Neural cell (in vitro differentiated cells): ENCODE results near the gene PLA2G4F. TPM values are rescaled to one million over a fixed set of nuclear protein-coding genes. Genes with fewer than 3 reads are reported as not detected.

Source experiments
- H2AFZ ChIP-seq: fragments of 200-600, 300-800 bp; sonication (generic), shearing (Covaris generic); 2 replicates; pipeline ENCODE4 v1.6.0; 2014; ENCODE audit warnings: low read depth, mild to moderate bottlenecking, antibody characterized with exemption, low read length, moderate library complexity
- H3F3A ChIP-seq: fragments of 200-600 bp; shearing (Covaris generic); 2 replicates; pipeline ENCODE4 v1.6.1; 2016; ENCODE audit warnings: mild to moderate bottlenecking, moderate library complexity, mixed read lengths, antibody characterized with exemption, low read length; ENCODE audit not compliant: insufficient read depth, poor library complexity, severe bottlenecking
- H3K27ac ChIP-seq: fragments of 200-600, 300-800 bp; sonication (generic), shearing (Covaris generic); 2 replicates; pipeline ENCODE4 v1.5.1; 2014; ENCODE audit warnings: mild to moderate bottlenecking, low read length, moderate library complexity
- H3K27me3 ChIP-seq: fragments of 300-800, 200-600 bp; sonication (generic), shearing (Covaris generic); 2 replicates; pipeline ENCODE4 v1.6.0; 2014; ENCODE audit warnings: mild to moderate bottlenecking, low read depth, low read length, moderate library complexity; ENCODE audit not compliant: insufficient read depth
- H3K36me3 ChIP-seq: fragments of 300-800, 200-600 bp; sonication (generic), shearing (Covaris generic); 2 replicates; pipeline ENCODE4 v1.5.1; 2014; ENCODE audit warnings: mild to moderate bottlenecking, antibody characterized with exemption, low read length, moderate library complexity; ENCODE audit not compliant: insufficient read depth
- H3K4me2 ChIP-seq: fragments of 300-800, 200-600 bp; sonication (generic), shearing (Covaris generic); 2 replicates; pipeline ENCODE4 v1.6.0; 2014; ENCODE audit warnings: mild to moderate bottlenecking, low read length
- H3K4me3 ChIP-seq: fragments of 300-800, 200-600 bp; sonication (generic), shearing (Covaris generic); 2 replicates; pipeline ENCODE4 v1.5.1; 2014; ENCODE audit warnings: mild to moderate bottlenecking, low read length, moderate library complexity
- H3K79me2 ChIP-seq: fragments of 200-600 bp; shearing (Covaris generic); replicated peaks from 2 replicates; pipeline ENCODE4 v1.6.0; 2014; ENCODE audit warnings: mild to moderate bottlenecking, low read length, moderate library complexity; ENCODE audit not compliant: insufficient read depth
- H3K9ac ChIP-seq: fragments of 300-800, 200-600 bp; sonication (generic), shearing (Covaris generic); 2 replicates; pipeline ENCODE4 v1.6.1; 2016; ENCODE audit warnings: mild to moderate bottlenecking, low read length, mixed read lengths
- H3K9me2 ChIP-seq: fragments of 200-600 bp; shearing (Covaris generic); 2 replicates; pipeline ENCODE4 v1.6.1; 2016; ENCODE audit warnings: mild to moderate bottlenecking, low read length, mixed read lengths; ENCODE audit not compliant: insufficient read depth
- H3K9me3 ChIP-seq: fragments of 200-600, 300-800 bp; sonication (generic), shearing (Covaris generic); 2 replicates; pipeline ENCODE4 v1.6.1; 2016; ENCODE audit warnings: mild to moderate bottlenecking, mixed run types, low read length, moderate library complexity, mixed read lengths
- H4K20me1 ChIP-seq: fragments of 200-600 bp; shearing (Covaris generic); 2 replicates; pipeline ENCODE4 v1.6.1; 2016; ENCODE audit warnings: mild to moderate bottlenecking, mixed run types; ENCODE audit not compliant: insufficient read depth
- EP300 ChIP-seq: fragments of 450-650 bp; conservative IDR thresholded peaks from 2 replicates; pipeline ENCODE4 v1.6.1; 2014; ENCODE audit warnings: antibody characterized with exemption, mild to moderate bottlenecking, moderate library complexity; ENCODE audit not compliant: poor library complexity, severe bottlenecking
- EZH2 ChIP-seq: fragments of 200-600, 300-800 bp; shearing (Covaris generic), sonication (generic); IDR thresholded peaks from 2 replicates; pipeline ENCODE4 v1.6.1; 2014; ENCODE audit warnings: antibody characterized with exemption, low read length, borderline replicate concordance, mild to moderate bottlenecking; ENCODE audit not compliant: insufficient read depth, poor library complexity, severe bottlenecking
- MXI1 ChIP-seq: fragments of 450-650 bp; conservative IDR thresholded peaks from 2 replicates; pipeline ENCODE4 v1.6.1; 2014; ENCODE audit warnings: antibody characterized with exemption, mild to moderate bottlenecking; ENCODE audit not compliant: poor library complexity, severe bottlenecking
- POLR2AphosphoS5 ChIP-seq: IDR thresholded peaks from 2 replicates; pipeline ENCODE4 v1.6.1; 2012
- RAD21 ChIP-seq: fragments of 450-650 bp; conservative IDR thresholded peaks from 2 replicates; pipeline ENCODE4 v1.6.1; 2014; ENCODE audit warnings: antibody characterized with exemption, mild to moderate bottlenecking, moderate library complexity
- SMC3 ChIP-seq: fragments of 450-650 bp; conservative IDR thresholded peaks from 2 replicates; pipeline ENCODE4 v1.6.1; 2014; ENCODE audit warnings: antibody characterized with exemption, mild to moderate bottlenecking, moderate library complexity; ENCODE audit not compliant: poor library complexity
- TAF1 ChIP-seq: IDR thresholded peaks from 2 replicates; pipeline ENCODE4 v1.6.1; 2012; ENCODE audit warnings: low read depth
- polyA plus RNA-seq: library from polyadenylated mRNA; depleted of rRNA; stranded (reverse); fragments of >200 nt; gene quantifications from 2 replicates; pipeline ENCODE4 v1.2.3, GENCODE V29; 2014
- TF ChIP-seq, protein P1 (sequence below): IDR thresholded peaks from 2 replicates; pipeline ENCODE4 v1.6.1; 2012; ENCODE audit warnings: borderline replicate concordance
- TF ChIP-seq, protein P2 (sequence below): fragments of 450-650 bp; IDR thresholded peaks from 2 replicates; pipeline ENCODE4 v1.5.1; 2014; ENCODE audit warnings: antibody characterized with exemption, mild to moderate bottlenecking, moderate library complexity; ENCODE audit not compliant: poor library complexity, severe bottlenecking

PLA2G4F gene
- polyA plus RNA-seq, 1 donor from 2014 or later: not detected

- no peaks in the 10 kb centered on the region for H3K79me2 ChIP-seq
- no peak overlapping the region for H2AFZ ChIP-seq
- no peaks in the 10 kb centered on the region for H3K9me2 ChIP-seq
- no peak overlapping the region for H3K4me3 ChIP-seq
- H3K4me2 ChIP-seq: no peak overlapping the region
- H3K36me3 ChIP-seq: no peaks in the 10 kb centered on the region
- no peak overlapping the region for H3K9ac ChIP-seq
- H4K20me1 ChIP-seq: no peaks in the 10 kb centered on the region
- H3F3A ChIP-seq: no peaks in the 10 kb centered on the region
- H3K27me3 ChIP-seq: no peaks in the 10 kb centered on the region
- no peaks in the 10 kb centered on the region for H3K9me3 ChIP-seq
- TF ChIP-seq, protein P1, sequence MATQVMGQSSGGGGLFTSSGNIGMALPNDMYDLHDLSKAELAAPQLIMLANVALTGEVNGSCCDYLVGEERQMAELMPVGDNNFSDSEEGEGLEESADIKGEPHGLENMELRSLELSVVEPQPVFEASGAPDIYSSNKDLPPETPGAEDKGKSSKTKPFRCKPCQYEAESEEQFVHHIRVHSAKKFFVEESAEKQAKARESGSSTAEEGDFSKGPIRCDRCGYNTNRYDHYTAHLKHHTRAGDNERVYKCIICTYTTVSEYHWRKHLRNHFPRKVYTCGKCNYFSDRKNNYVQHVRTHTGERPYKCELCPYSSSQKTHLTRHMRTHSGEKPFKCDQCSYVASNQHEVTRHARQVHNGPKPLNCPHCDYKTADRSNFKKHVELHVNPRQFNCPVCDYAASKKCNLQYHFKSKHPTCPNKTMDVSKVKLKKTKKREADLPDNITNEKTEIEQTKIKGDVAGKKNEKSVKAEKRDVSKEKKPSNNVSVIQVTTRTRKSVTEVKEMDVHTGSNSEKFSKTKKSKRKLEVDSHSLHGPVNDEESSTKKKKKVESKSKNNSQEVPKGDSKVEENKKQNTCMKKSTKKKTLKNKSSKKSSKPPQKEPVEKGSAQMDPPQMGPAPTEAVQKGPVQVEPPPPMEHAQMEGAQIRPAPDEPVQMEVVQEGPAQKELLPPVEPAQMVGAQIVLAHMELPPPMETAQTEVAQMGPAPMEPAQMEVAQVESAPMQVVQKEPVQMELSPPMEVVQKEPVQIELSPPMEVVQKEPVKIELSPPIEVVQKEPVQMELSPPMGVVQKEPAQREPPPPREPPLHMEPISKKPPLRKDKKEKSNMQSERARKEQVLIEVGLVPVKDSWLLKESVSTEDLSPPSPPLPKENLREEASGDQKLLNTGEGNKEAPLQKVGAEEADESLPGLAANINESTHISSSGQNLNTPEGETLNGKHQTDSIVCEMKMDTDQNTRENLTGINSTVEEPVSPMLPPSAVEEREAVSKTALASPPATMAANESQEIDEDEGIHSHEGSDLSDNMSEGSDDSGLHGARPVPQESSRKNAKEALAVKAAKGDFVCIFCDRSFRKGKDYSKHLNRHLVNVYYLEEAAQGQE: no peak
- TF ChIP-seq EP300: no peak
- no peak for TF ChIP-seq TAF1
- no peak for TF ChIP-seq POLR2AphosphoS5
- no peak for TF ChIP-seq SMC3
- no peak for TF ChIP-seq MXI1
- TF ChIP-seq, protein P2, sequence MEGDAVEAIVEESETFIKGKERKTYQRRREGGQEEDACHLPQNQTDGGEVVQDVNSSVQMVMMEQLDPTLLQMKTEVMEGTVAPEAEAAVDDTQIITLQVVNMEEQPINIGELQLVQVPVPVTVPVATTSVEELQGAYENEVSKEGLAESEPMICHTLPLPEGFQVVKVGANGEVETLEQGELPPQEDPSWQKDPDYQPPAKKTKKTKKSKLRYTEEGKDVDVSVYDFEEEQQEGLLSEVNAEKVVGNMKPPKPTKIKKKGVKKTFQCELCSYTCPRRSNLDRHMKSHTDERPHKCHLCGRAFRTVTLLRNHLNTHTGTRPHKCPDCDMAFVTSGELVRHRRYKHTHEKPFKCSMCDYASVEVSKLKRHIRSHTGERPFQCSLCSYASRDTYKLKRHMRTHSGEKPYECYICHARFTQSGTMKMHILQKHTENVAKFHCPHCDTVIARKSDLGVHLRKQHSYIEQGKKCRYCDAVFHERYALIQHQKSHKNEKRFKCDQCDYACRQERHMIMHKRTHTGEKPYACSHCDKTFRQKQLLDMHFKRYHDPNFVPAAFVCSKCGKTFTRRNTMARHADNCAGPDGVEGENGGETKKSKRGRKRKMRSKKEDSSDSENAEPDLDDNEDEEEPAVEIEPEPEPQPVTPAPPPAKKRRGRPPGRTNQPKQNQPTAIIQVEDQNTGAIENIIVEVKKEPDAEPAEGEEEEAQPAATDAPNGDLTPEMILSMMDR: no peak
- no peak for TF ChIP-seq RAD21
- TF ChIP-seq EZH2: no peak
- H3K27ac ChIP-seq: no peak overlapping the region
These were observed 6.0 kb downstream of the PLA2G4F start for GRCh38 chr15:42150219-42150970.

- Histone ChIP-seq H4K20me1 (no peaks in the 10 kb centered on the region), H3K36me3 (no peaks in the 10 kb centered on the region), H3K9me3 (no peaks in the 10 kb centered on the region), H3F3A (no peaks in the 10 kb centered on the region), H3K27me3 (no peaks in the 10 kb centered on the region), H3K9me2 (no peaks in the 10 kb centered on the region), H3K4me2 (no peak overlapping the region), H3K79me2 (no peaks in the 10 kb centered on the region), H2AFZ (no peak overlapping the region), H3K27ac (no peak overlapping the region), H3K4me3 (no peak overlapping the region), H3K9ac (no peak overlapping the region)
- no peak for TF ChIP-seq SMC3
- no peak for TF ChIP-seq EZH2
- no peak for TF ChIP-seq POLR2AphosphoS5
- TF ChIP-seq, protein P2: no peak
- TF ChIP-seq EP300: no peak
- no peak for TF ChIP-seq RAD21
- TF ChIP-seq, protein P1: no peak
- no peak for TF ChIP-seq TAF1
- no peak for TF ChIP-seq MXI1
These were observed 6.8 kb downstream of the PLA2G4F start for GRCh38 chr15:42149493-42150218.
